Measurements from ENCODE around the gene ERCC1. TPM values are rescaled to one million over a fixed set of nuclear protein-coding genes. Genes with fewer than 3 reads are reported as not detected.

Gene ERCC1
- total and polyA plus RNA-seq, 4 donors: 45.3 to 98.1 (median 89.9) TPM

- Histone ChIP-seq H3K4me3 (ENCODE audit: low read depth, low read length) (peak overlapping the region; percentile 82), H3K36me3 (ENCODE audit: control insufficient read depth, insufficient read depth, low read length) (no peaks in the 10 kb centered on the region), H3K27me3 (ENCODE audit: control insufficient read depth, insufficient read depth, low read length) (peaks cover 49% of the 10 kb centered on the region), H3K9me3 (ENCODE audit: control insufficient read depth, insufficient read depth, low read length) (no peaks in the 10 kb centered on the region), H3K4me1 (ENCODE audit: control insufficient read depth, insufficient read depth, low read length) (peaks cover 46% of the 10 kb centered on the region), H3K27ac (ENCODE audit: low read depth, low read length) (peak overlapping the region; percentile 84)
- DNase-seq (ENCODE audit: low read depth in 4 of 6, low spot score in 6 of 6): peak in 5 of 6 donors; percentile 78 to 96 (median 89)
- WGBS (ENCODE audit: insufficient coverage): 0% methylated on average over 54 of the region's 66 CpGs
Observed at GRCh38 chr19:45469132-45469944, 45.6 kb upstream of the ERCC1 start.

- H3K9me3 ChIP-seq (ENCODE audit: control insufficient read depth, insufficient read depth, low read length): no peaks in the 10 kb centered on the region
- H3K4me3 ChIP-seq (ENCODE audit: low read depth, low read length): peak overlapping the region; percentile 82
- H3K36me3 ChIP-seq (ENCODE audit: control insufficient read depth, insufficient read depth, low read length): no peaks in the 10 kb centered on the region
- DNase-seq (ENCODE audit: low read depth in 4 of 6, low spot score in 6 of 6): no peak
- peaks cover 46% of the 10 kb centered on the region for H3K4me1 ChIP-seq (ENCODE audit: control insufficient read depth, insufficient read depth, low read length)
- H3K27me3 ChIP-seq (ENCODE audit: control insufficient read depth, insufficient read depth, low read length): peaks cover 43% of the 10 kb centered on the region
- WGBS (ENCODE audit: insufficient coverage): 0% methylated on average over 15 of the region's 19 CpGs
- H3K27ac ChIP-seq (ENCODE audit: low read depth, low read length): peak overlapping the region; percentile 84
Observed at GRCh38 chr19:45468803-45469131, 45.0 kb upstream of the ERCC1 start.

DNA sequence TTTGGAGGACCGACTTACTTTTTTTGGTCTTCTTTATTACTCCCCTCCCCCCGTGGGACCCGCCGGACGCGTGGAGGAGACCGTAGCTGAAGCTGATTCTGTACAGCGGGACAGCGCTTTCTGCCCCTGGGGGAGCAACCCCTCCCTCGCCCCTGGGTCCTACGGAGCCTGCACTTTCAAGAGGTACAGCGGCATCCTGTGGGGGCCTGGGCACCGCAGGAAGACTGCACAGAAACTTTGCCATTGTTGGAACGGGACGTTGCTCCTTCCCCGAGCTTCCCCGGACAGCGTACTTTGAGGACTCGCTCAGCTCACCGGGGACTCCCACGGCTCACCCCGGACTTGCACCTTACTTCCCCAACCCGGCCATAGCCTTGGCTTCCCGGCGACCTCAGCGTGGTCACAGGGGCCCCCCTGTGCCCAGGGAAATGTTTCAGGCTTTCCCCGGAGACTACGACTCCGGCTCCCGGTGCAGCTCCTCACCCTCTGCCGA lies 44.5 kb upstream of the ERCC1 start:
- Histone ChIP-seq H3K36me3 (ENCODE audit: control insufficient read depth, insufficient read depth, low read length) (no peaks in the 10 kb centered on the region), H3K9me3 (ENCODE audit: control insufficient read depth, insufficient read depth, low read length) (no peaks in the 10 kb centered on the region), H3K27me3 (ENCODE audit: control insufficient read depth, insufficient read depth, low read length) (peaks cover 37% of the 10 kb centered on the region), H3K4me3 (ENCODE audit: low read depth, low read length) (peak overlapping the region; percentile 82), H3K27ac (ENCODE audit: low read depth, low read length) (peak overlapping the region; percentile 84), H3K4me1 (ENCODE audit: control insufficient read depth, insufficient read depth, low read length) (peaks cover 46% of the 10 kb centered on the region)
- under 1% methylated on average over 28 of the region's 31 CpGs for WGBS (ENCODE audit: insufficient coverage)
- no peak for DNase-seq (ENCODE audit: low read depth in 4 of 6, low spot score in 6 of 6)

DNA sequence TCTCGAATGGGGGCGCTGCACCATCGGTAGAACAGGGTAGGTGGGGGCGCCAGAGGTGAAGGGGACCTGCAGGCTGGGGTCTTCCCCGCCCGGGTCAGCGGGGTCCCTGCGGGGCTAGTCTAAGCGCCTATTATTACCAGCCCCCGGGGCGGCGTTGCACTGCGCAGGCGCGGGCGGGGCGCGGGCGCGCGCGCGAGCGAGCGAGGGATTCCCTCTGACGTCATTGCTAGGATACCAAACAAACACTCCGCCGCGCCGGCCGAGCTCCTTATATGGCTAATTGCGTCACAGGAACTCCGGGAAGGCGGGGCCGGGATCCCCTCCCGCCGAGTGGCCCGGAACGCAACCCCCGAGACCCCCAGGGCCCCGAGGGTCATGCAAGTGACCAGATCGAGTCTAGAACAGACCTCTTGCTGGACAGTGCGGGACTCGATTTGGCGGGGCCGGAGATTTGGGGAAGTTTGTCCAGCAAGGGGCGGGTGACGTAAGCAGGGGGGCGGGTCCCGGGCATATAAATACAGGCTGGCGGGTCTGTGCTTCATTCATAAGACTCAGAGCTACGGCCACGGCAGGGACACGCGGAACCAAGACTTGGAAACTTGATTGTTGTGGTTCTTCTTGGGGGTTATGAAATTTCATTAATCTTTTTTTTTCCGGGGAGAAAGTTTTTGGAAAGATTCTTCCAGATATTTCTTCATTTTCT lies 43.9 kb upstream of the ERCC1 start, which contains the start of gene FOSB:
FOSB (plus strand) TSS at position 541 of the 703 bp plus-strand sequence. CDS start 591 bp downstream, outside the sequence.
- WGBS (ENCODE audit: insufficient coverage): under 1% methylated on average over 54 of the region's 56 CpGs
- peaks cover 41% of the 10 kb centered on the region for H3K4me1 ChIP-seq (ENCODE audit: control insufficient read depth, insufficient read depth, low read length)
- peak; percentile 89 to 98 (median 92) for DNase-seq (ENCODE audit: low read depth in 4 of 6, low spot score in 6 of 6)
- H3K9me3 ChIP-seq (ENCODE audit: control insufficient read depth, insufficient read depth, low read length): no peaks in the 10 kb centered on the region
- H3K36me3 ChIP-seq (ENCODE audit: control insufficient read depth, insufficient read depth, low read length): no peaks in the 10 kb centered on the region
- peak within 1 kb of the TSS; percentile 82 for H3K4me3 ChIP-seq (ENCODE audit: low read depth, low read length)
- H3K27me3 ChIP-seq (ENCODE audit: control insufficient read depth, insufficient read depth, low read length): peaks cover 31% of the 10 kb centered on the region
- H3K27ac ChIP-seq (ENCODE audit: low read depth, low read length): peak within 1 kb of the TSS; percentile 84

DNA sequence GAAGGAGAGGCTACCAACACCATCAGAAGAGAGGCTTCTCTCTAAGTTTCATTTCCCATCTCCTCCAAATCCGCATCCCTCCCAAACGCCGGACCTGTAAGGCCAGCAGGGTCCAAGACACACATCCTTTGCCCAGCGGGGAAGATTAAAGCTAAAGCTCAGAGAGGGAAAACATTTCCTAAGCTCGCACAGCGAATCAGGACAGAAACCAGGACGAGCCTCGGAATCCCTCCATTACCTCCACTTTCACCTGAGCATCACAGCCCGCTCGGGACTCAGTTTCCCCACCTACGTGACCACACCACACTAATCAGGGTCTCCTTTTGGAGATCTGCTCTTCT lies 43.4 kb upstream of the ERCC1 start:
- Histone ChIP-seq H3K4me1 (ENCODE audit: control insufficient read depth, insufficient read depth, low read length) (peaks cover 36% of the 10 kb centered on the region), H3K9me3 (ENCODE audit: control insufficient read depth, insufficient read depth, low read length) (no peaks in the 10 kb centered on the region), H3K27ac (ENCODE audit: low read depth, low read length) (peak overlapping the region; percentile 49), H3K4me3 (ENCODE audit: low read depth, low read length) (peak overlapping the region; percentile 82), H3K27me3 (ENCODE audit: control insufficient read depth, insufficient read depth, low read length) (peaks cover 26% of the 10 kb centered on the region), H3K36me3 (ENCODE audit: control insufficient read depth, insufficient read depth, low read length) (no peaks in the 10 kb centered on the region)
- WGBS (ENCODE audit: insufficient coverage): 3% methylated on average over 8 of the region's 11 CpGs
- no peak for DNase-seq (ENCODE audit: low read depth in 4 of 6, low spot score in 6 of 6)

DNA sequence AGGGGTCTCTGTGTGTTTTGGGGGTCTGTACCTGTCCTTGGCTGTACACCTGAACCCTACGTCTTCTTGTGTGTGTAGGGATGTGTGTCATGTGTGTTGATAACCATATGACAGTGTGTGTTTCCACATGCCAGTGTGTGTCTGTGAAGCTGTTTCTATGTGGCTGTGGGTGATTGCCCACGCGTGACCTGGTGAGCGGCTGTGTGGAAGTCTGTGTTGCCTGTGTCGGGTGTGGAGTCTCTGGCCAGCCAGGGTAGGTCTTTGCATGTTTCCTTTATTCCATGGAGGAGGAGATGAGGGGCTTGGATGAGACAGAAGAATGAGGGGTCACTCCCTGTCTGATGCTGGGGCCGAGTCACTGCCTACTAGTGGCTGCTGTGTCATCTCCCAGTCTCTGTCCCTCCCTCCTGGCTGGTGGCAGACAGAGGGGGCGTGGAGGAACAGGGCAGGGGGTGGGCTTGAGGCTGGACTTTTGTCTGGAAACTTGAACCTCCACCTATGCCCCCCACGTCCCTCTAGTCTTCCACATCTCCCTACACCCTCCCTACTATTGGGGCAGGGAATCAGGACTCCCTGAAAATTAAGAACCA lies 41.2 kb upstream of the ERCC1 start:
- H3K27me3 ChIP-seq (ENCODE audit: control insufficient read depth, insufficient read depth, low read length): peaks cover 9% of the 10 kb centered on the region
- WGBS (ENCODE audit: insufficient coverage): 63% methylated on average over 6 of the region's 8 CpGs

DNA sequence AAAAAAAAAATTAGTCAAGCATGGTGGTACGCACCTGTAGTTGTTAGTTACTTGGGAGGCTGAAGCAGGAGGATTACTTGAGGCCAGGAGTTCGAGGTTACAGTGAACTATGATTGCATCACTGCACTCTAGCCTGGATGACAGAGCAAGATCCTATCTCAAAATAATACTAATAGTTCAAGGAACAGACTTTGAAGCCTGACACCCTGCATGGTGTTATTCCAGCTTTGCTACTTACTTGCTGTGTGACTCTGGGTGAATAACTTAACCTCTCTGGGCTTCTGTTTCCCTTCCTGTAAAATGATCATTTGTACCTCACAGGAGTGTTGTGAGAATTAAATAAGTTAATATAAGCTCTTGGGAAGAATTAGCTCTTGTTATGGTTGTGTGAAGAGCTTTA lies 40.6 kb upstream of the ERCC1 start:
- peaks cover 8% of the 10 kb centered on the region for H3K27me3 ChIP-seq (ENCODE audit: control insufficient read depth, insufficient read depth, low read length)
- DNase-seq (ENCODE audit: low read depth in 4 of 6, low spot score in 6 of 6): no peak
- 100% methylated on average over 1 of the region's 2 CpGs for WGBS (ENCODE audit: insufficient coverage)
- no peak overlapping the region for H3K4me3 ChIP-seq (ENCODE audit: low read depth, low read length)
- peaks cover 21% of the 10 kb centered on the region for H3K4me1 ChIP-seq (ENCODE audit: control insufficient read depth, insufficient read depth, low read length)
- no peak overlapping the region for H3K27ac ChIP-seq (ENCODE audit: low read depth, low read length)
- no peaks in the 10 kb centered on the region for H3K36me3 ChIP-seq (ENCODE audit: control insufficient read depth, insufficient read depth, low read length)
- H3K9me3 ChIP-seq (ENCODE audit: control insufficient read depth, insufficient read depth, low read length): no peaks in the 10 kb centered on the region

More for the DNA sequence above, 41.2 kb upstream of the ERCC1 start:
- DNase-seq (ENCODE audit: low read depth in 4 of 6, low spot score in 6 of 6): no peak
- Histone ChIP-seq H3K27ac (ENCODE audit: low read depth, low read length) (no peak overlapping the region), H3K4me1 (ENCODE audit: control insufficient read depth, insufficient read depth, low read length) (peaks cover 28% of the 10 kb centered on the region), H3K36me3 (ENCODE audit: control insufficient read depth, insufficient read depth, low read length) (no peaks in the 10 kb centered on the region), H3K4me3 (ENCODE audit: low read depth, low read length) (no peak overlapping the region), H3K9me3 (ENCODE audit: control insufficient read depth, insufficient read depth, low read length) (no peaks in the 10 kb centered on the region)

- WGBS (ENCODE audit: insufficient coverage): 52% methylated on average over 2 of the region's 4 CpGs
- DNase-seq (ENCODE audit: low read depth in 4 of 6, low spot score in 6 of 6): no peak
- H3K4me1 ChIP-seq (ENCODE audit: control insufficient read depth, insufficient read depth, low read length): peaks cover 11% of the 10 kb centered on the region
Observed at GRCh38 chr19:45463241-45463640, 39.5 kb upstream of the ERCC1 start.

DNA sequence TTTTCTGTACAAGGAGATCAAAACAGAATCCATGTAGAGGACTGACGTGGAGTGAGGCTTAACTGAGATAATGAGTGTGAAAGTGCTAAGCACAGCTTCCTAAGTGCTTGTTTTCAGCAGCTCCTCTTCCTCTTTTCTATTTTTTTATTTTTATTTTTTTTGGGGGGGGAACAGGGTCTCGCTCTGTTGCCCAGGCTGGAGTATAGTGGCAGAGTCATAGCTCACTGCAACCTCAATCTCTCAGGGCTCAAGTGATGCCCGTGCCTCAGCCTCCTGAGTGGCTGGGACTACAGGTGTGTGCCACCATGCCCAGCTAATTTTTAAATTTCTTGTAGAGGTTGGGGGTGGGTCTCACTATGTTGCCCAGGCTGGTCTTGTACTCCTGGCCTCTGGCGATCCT lies 38.5 kb upstream of the ERCC1 start:
- no peaks in the 10 kb centered on the region for H3K9me3 ChIP-seq (ENCODE audit: control insufficient read depth, insufficient read depth, low read length)
- peaks cover 8% of the 10 kb centered on the region for H3K27me3 ChIP-seq (ENCODE audit: control insufficient read depth, insufficient read depth, low read length)
- no peaks in the 10 kb centered on the region for H3K36me3 ChIP-seq (ENCODE audit: control insufficient read depth, insufficient read depth, low read length)
- H3K4me1 ChIP-seq (ENCODE audit: control insufficient read depth, insufficient read depth, low read length): peaks cover 3% of the 10 kb centered on the region
- no peak overlapping the region for H3K4me3 ChIP-seq (ENCODE audit: low read depth, low read length)
- H3K27ac ChIP-seq (ENCODE audit: low read depth, low read length): no peak overlapping the region
- DNase-seq (ENCODE audit: low read depth in 4 of 6, low spot score in 6 of 6): no peak
- no CpG with 5 or more reads among the region's 4 CpGs for WGBS (ENCODE audit: insufficient coverage)

More at GRCh38 chr19:45463241-45463640, 39.5 kb upstream of the ERCC1 start:
- Histone ChIP-seq H3K9me3 (ENCODE audit: control insufficient read depth, insufficient read depth, low read length) (no peaks in the 10 kb centered on the region), H3K4me3 (ENCODE audit: low read depth, low read length) (no peak overlapping the region), H3K36me3 (ENCODE audit: control insufficient read depth, insufficient read depth, low read length) (no peaks in the 10 kb centered on the region), H3K27me3 (ENCODE audit: control insufficient read depth, insufficient read depth, low read length) (peaks cover 8% of the 10 kb centered on the region), H3K27ac (ENCODE audit: low read depth, low read length) (no peak overlapping the region)

Measured in spinal cord (tissue), 10 donors.